Liver (tissue), 9 donors: Measurements from ENCODE around the gene JMJD1C. TPM values are rescaled to one million over a fixed set of nuclear protein-coding genes. Genes with fewer than 3 reads are reported as not detected.
"Not testable (repeated sequence)": the region's sequence is repeated elsewhere in the genome, so short reads cannot be mapped to it uniquely, and the experiment has no call there.

Source experiments
- DNase-seq: peaks from one replicate; pipeline ENCODE4 v3.0.0-alpha.2; 2017; ENCODE audit warnings: low spot score
- H3K27ac ChIP-seq, 2 donors: one replicate each; pipeline ENCODE4 v1.7.0; 2013; ENCODE audit warnings: inconsistent platforms in 2 of 2, low read length in 2 of 2, control low read depth in 1 of 2, low read depth in 1 of 2, mild to moderate bottlenecking in 1 of 2
- H3K27me3 ChIP-seq, 4 donors: one replicate each; pipeline versions ENCODE4 v1.6.1 to v1.7.0; 2013; ENCODE audit warnings: low read length in 3 of 4, inconsistent platforms in 1 of 4, mild to moderate bottlenecking in 1 of 4, moderate library complexity in 1 of 4; ENCODE audit not compliant: control insufficient read depth in 4 of 4, insufficient read depth in 4 of 4
- H3K36me3 ChIP-seq, 4 donors: one replicate each; pipeline versions ENCODE4 v1.6.1 to v1.7.0; 2013; ENCODE audit warnings: low read length in 3 of 4, mild to moderate bottlenecking in 3 of 4, low read depth in 1 of 4, moderate library complexity in 1 of 4; ENCODE audit not compliant: control insufficient read depth in 4 of 4, insufficient read depth in 3 of 4
- H3K4me1 ChIP-seq, 4 donors: one replicate each; pipeline versions ENCODE4 v1.6.1 to v1.7.0; 2013; ENCODE audit warnings: low read length in 3 of 4, mild to moderate bottlenecking in 3 of 4, moderate library complexity in 1 of 4; ENCODE audit not compliant: control insufficient read depth in 4 of 4, insufficient read depth in 4 of 4
- H3K4me3 ChIP-seq, 3 donors: one replicate each; pipeline versions ENCODE4 v1.6.1 to v1.7.0; 2013; ENCODE audit warnings: low read length in 3 of 3, control low read depth in 1 of 3, low read depth in 1 of 3, mild to moderate bottlenecking in 1 of 3
- H3K9ac ChIP-seq, 2 donors: one replicate each; pipeline ENCODE4 v1.7.0; 2013; ENCODE audit warnings: low read length in 2 of 2, mild to moderate bottlenecking in 2 of 2, moderate library complexity in 2 of 2, control low read depth in 1 of 2, low read depth in 1 of 2
- H3K9me3 ChIP-seq, 4 donors: one replicate each; pipeline versions ENCODE4 v1.6.1 to v1.7.0; 2013; ENCODE audit warnings: low read length in 3 of 4; ENCODE audit not compliant: control insufficient read depth in 4 of 4
- CTCF ChIP-seq: fragments of 150-350 bp; IDR thresholded peaks from 2 replicates; pipeline ENCODE4 v1.5.1; 2017; ENCODE audit warnings: improper control_type of control experiment, low read depth, low read length; ENCODE audit not compliant: missing input control
- FOXA2 ChIP-seq: IDR thresholded peaks from 2 replicates; pipeline ENCODE4 v1.6.1; 2016; ENCODE audit warnings: antibody characterized with exemption
- HNF4G ChIP-seq: IDR thresholded peaks from 2 replicates; pipeline ENCODE4 v1.6.1; 2016; ENCODE audit warnings: antibody characterized with exemption
- JUND ChIP-seq, 2 donors: IDR thresholded peaks; 2 replicates each; pipeline ENCODE4 v1.6.1; 2016; ENCODE audit warnings: antibody characterized with exemption in 2 of 2
- NR2F2 ChIP-seq: IDR thresholded peaks from 2 replicates; pipeline ENCODE4 v1.6.1; 2016; ENCODE audit warnings: antibody characterized with exemption
- REST ChIP-seq: IDR thresholded peaks from 2 replicates; pipeline ENCODE4 v1.6.1; 2016; ENCODE audit warnings: antibody characterized with exemption, mild to moderate bottlenecking
- RXRA ChIP-seq, 2 donors: IDR thresholded peaks; 2 replicates each; pipeline ENCODE4 v1.6.1; 2017 to 2018; ENCODE audit warnings: antibody characterized with exemption in 2 of 2, mild to moderate bottlenecking in 1 of 2
- YY1 ChIP-seq: IDR thresholded peaks from 2 replicates; pipeline ENCODE4 v1.6.1; 2016; ENCODE audit warnings: antibody characterized with exemption, mild to moderate bottlenecking
- WGBS: extraction: QIAGEN DNeasy Blood & Tissue Kit; methylation state at CpG from one replicate; pipeline ENCODE4 v1.1.7; 2013; 5-methylcytosine and 5-hydroxymethylcytosine counted together
- polyA plus RNA-seq, 2 donors: library from polyadenylated mRNA; stranded (reverse) in 1 of 2; unstranded in 1 of 2; fragments of 200-250 nt in 1 of 2; fragments of >200 nt in 1 of 2; fragmentation: Nextera tagmentation in 1 of 2; extraction: Ambion mirVana in 1 of 2; gene quantifications; one replicate each; pipeline versions ENCODE4 v1.2.1 to v1.2.3, GENCODE V29; 2013 to 2015
- total RNA-seq, 2 donors: library from RNA; depleted of rRNA; stranded (reverse); fragments of >200 nt; gene quantifications; one replicate each; pipeline ENCODE4 v1.2.3, GENCODE V29; 2014
- donor health status: healthy.
- donor health status: healthy.
- donor health status: healthy.
- donor health status: healthy.
- donor health status: healthy.

The JMJD1C gene
- total and polyA plus RNA-seq, 4 donors = 11.0 to 93.1 (median 56.0) TPM

- H3K4me1 ChIP-seq = peaks cover 0 to 5% (median 1%) of the 10 kb centered on the region in 4 donors
- no peak overlapping the region for H3K4me3 ChIP-seq
- 98% methylated on average over 1 of the region's 1 CpG for WGBS
- H3K9ac ChIP-seq = no peak overlapping the region
- DNase-seq = no peak
- H3K27ac ChIP-seq = no peak overlapping the region
- H3K9me3 ChIP-seq = no peaks in the 10 kb centered on the region
- H3K27me3 ChIP-seq = no peaks in the 10 kb centered on the region
- H3K36me3 ChIP-seq = no peaks in the 10 kb centered on the region
- TF ChIP-seq HNF4G = no peak
- no peak for TF ChIP-seq JUND (IDR thresholded peaks at IDR 0.05)
- no peak for TF ChIP-seq NR2F2
- TF ChIP-seq YY1 = no peak
- no peak for TF ChIP-seq CTCF
- no peak for TF ChIP-seq FOXA2
- TF ChIP-seq REST = no peak
These were observed 121.5 kb downstream of the JMJD1C start for GRCh38 chr10:63344269-63344668.

GRCh38 chr10:63343476-63343875, 122.3 kb downstream of the JMJD1C start:
- Histone ChIP-seq H3K36me3 (no peaks in the 10 kb centered on the region), H3K9me3 (no peaks in the 10 kb centered on the region), H3K9ac (no peak overlapping the region), H3K4me1 (peaks cover 0 to 5% (median 1%) of the 10 kb centered on the region in 4 donors), H3K4me3 (no peak overlapping the region), H3K27me3 (no peaks in the 10 kb centered on the region), H3K27ac (no peak overlapping the region)
- 95% methylated on average over 4 of the region's 4 CpGs for WGBS
- no peak for TF ChIP-seq HNF4G
- TF ChIP-seq RXRA (IDR thresholded peaks at IDR 0.05) = no peak
- no peak for DNase-seq

- not testable (repeated sequence) for H3K9me3 ChIP-seq, H3K4me3 ChIP-seq, H3K27ac ChIP-seq, H3K9ac ChIP-seq, DNase-seq, H3K27me3 ChIP-seq, H3K4me1 ChIP-seq, H3K36me3 ChIP-seq
- 97% methylated on average over 7 of the region's 7 CpGs for WGBS
These were observed 126.1 kb downstream of the JMJD1C start for GRCh38 chr10:63339640-63340039.
